SK-N-SH treated with all-trans-retinoic acid at 6 μM for 48 hours (cell line): Measurements from ENCODE around the gene AMELY.

Experiments used
- ATAC-seq: fragments of 200-7000 bp; cut with Tn5 transposase; 3 replicates; pipeline ENCODE4 v1.9.1; 2020; ENCODE audit warnings: mild to moderate bottlenecking, moderate library complexity
- BACH2 ChIP-seq: fragments of 250-450 bp; sonication (Bioruptor Pico); IDR thresholded peaks from 2 replicates; pipeline ENCODE4 v1.9.0; 2021; ENCODE audit warnings: mild to moderate bottlenecking, borderline replicate concordance
- CSDC2 ChIP-seq: fragments of 250-450 bp; sonication (Bioruptor Pico); IDR thresholded peaks from 2 replicates; pipeline ENCODE4 v1.5.0; 2020; ENCODE audit warnings: mild to moderate bottlenecking, moderate library complexity
- ESRRG ChIP-seq: fragments of 250-450 bp; sonication (Bioruptor Pico); IDR thresholded peaks from 2 replicates; pipeline ENCODE4 v1.6.1; 2021; ENCODE audit warnings: mild to moderate bottlenecking
- GLIS3 ChIP-seq: fragments of 250-450 bp; sonication (Bioruptor Pico); IDR thresholded peaks from 2 replicates; pipeline ENCODE4 v1.5.0; 2020; ENCODE audit warnings: mild to moderate bottlenecking, moderate library complexity
- OSR1 ChIP-seq: fragments of 250-450 bp; sonication (Bioruptor Pico); IDR thresholded peaks from 2 replicates; pipeline ENCODE4 v1.8.0; 2022; ENCODE audit warnings: moderate library complexity, mild to moderate bottlenecking, inconsistent platforms
- PPARA ChIP-seq: fragments of 250-450 bp; sonication (Bioruptor Pico); IDR thresholded peaks from 2 replicates; pipeline ENCODE4 v1.5.0; 2020; ENCODE audit warnings: mild to moderate bottlenecking, borderline replicate concordance
- RARB ChIP-seq: fragments of 250-450 bp; sonication (Bioruptor Pico); IDR thresholded peaks from 2 replicates; pipeline ENCODE4 v1.8.0; 2021; ENCODE audit warnings: mild to moderate bottlenecking, moderate library complexity
- SNAI2 ChIP-seq: fragments of 250-450 bp; sonication (Bioruptor Pico); IDR thresholded peaks from 2 replicates; pipeline ENCODE4 v1.5.0; 2020; ENCODE audit warnings: mild to moderate bottlenecking, moderate library complexity
- TCF4 ChIP-seq: fragments of 250-450 bp; sonication (Bioruptor Pico); IDR thresholded peaks from 2 replicates; pipeline ENCODE4 v1.8.0; 2021; ENCODE audit warnings: mild to moderate bottlenecking, moderate library complexity, borderline replicate concordance
- ZC3H10 ChIP-seq: fragments of 250-450 bp; sonication (Bioruptor Pico); IDR thresholded peaks from 2 replicates; pipeline ENCODE4 v1.5.1; 2021; ENCODE audit warnings: mild to moderate bottlenecking, moderate library complexity
- ZFP3 ChIP-seq: fragments of 250-450 bp; sonication (Bioruptor Pico); IDR thresholded peaks from 2 replicates; pipeline ENCODE4 v1.5.0; 2020; ENCODE audit warnings: mild to moderate bottlenecking, moderate library complexity
- ZFP30 ChIP-seq: fragments of 450-650 bp; formaldehyde crosslinking; IDR thresholded peaks from 2 replicates; pipeline ENCODE4 v1.5.0; 2022; ENCODE audit warnings: mild to moderate bottlenecking, moderate library complexity
- ZNF70 ChIP-seq: fragments of 450-650 bp; formaldehyde crosslinking; IDR thresholded peaks from 2 replicates; pipeline ENCODE4 v1.5.0; 2020; ENCODE audit warnings: mild to moderate bottlenecking, moderate library complexity
- TF ChIP-seq, protein P1 (sequence below): fragments of 250-450 bp; sonication (Bioruptor Pico); IDR thresholded peaks from 2 replicates; pipeline ENCODE4 v1.5.0; 2020; ENCODE audit warnings: mild to moderate bottlenecking, moderate library complexity
- TF ChIP-seq, protein P2 (sequence below): fragments of 250-450 bp; sonication (Bioruptor Pico); IDR thresholded peaks from 2 replicates; pipeline ENCODE4 v1.8.0; 2021; ENCODE audit warnings: low read depth, mild to moderate bottlenecking, moderate library complexity, borderline replicate concordance
- TF ChIP-seq, protein P3 (sequence below): fragments of 250-450 bp; sonication (Bioruptor Pico); IDR thresholded peaks from 2 replicates; pipeline ENCODE4 v1.8.0; 2020; ENCODE audit warnings: mild to moderate bottlenecking, moderate library complexity, borderline replicate concordance
- TF ChIP-seq, protein P4 (sequence below): fragments of 250-450 bp; sonication (Bioruptor Pico); IDR thresholded peaks from 2 replicates; pipeline ENCODE4 v1.5.1; 2020; ENCODE audit warnings: low read depth, mild to moderate bottlenecking, moderate library complexity
- TF ChIP-seq, protein P5 (sequence below): fragments of 250-450 bp; sonication (Bioruptor Pico); IDR thresholded peaks from 2 replicates; pipeline ENCODE4 v1.5.1; 2021; ENCODE audit warnings: mild to moderate bottlenecking, moderate library complexity

The AMELY gene

DNA sequence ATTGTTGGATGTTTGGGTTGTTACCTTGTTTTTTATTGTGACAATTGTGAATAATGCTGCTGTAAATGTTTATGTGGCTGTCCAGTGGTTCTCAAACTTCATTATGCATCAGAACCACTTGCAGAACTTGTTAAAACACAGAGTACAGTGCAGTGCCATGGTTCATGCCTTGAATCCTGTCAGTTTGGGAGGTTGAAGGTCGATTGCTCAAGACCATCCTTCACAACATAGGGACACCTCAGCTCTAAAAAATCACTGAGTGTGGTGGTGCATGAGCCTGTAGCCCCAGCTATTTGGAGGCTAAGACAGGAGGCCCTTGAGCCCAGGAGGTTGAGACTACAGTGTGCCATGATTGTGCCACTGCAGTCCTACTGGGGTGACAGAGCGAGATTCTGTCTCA lies 23.9 kb upstream of the AMELY start (continued):
- TF ChIP-seq ZFP30, result no peak
- TF ChIP-seq, protein P1, sequence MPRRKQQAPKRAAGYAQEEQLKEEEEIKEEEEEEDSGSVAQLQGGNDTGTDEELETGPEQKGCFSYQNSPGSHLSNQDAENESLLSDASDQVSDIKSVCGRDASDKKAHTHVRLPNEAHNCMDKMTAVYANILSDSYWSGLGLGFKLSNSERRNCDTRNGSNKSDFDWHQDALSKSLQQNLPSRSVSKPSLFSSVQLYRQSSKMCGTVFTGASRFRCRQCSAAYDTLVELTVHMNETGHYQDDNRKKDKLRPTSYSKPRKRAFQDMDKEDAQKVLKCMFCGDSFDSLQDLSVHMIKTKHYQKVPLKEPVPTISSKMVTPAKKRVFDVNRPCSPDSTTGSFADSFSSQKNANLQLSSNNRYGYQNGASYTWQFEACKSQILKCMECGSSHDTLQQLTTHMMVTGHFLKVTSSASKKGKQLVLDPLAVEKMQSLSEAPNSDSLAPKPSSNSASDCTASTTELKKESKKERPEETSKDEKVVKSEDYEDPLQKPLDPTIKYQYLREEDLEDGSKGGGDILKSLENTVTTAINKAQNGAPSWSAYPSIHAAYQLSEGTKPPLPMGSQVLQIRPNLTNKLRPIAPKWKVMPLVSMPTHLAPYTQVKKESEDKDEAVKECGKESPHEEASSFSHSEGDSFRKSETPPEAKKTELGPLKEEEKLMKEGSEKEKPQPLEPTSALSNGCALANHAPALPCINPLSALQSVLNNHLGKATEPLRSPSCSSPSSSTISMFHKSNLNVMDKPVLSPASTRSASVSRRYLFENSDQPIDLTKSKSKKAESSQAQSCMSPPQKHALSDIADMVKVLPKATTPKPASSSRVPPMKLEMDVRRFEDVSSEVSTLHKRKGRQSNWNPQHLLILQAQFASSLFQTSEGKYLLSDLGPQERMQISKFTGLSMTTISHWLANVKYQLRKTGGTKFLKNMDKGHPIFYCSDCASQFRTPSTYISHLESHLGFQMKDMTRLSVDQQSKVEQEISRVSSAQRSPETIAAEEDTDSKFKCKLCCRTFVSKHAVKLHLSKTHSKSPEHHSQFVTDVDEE (CRISPR knock-in tag), result no peak

DNA sequence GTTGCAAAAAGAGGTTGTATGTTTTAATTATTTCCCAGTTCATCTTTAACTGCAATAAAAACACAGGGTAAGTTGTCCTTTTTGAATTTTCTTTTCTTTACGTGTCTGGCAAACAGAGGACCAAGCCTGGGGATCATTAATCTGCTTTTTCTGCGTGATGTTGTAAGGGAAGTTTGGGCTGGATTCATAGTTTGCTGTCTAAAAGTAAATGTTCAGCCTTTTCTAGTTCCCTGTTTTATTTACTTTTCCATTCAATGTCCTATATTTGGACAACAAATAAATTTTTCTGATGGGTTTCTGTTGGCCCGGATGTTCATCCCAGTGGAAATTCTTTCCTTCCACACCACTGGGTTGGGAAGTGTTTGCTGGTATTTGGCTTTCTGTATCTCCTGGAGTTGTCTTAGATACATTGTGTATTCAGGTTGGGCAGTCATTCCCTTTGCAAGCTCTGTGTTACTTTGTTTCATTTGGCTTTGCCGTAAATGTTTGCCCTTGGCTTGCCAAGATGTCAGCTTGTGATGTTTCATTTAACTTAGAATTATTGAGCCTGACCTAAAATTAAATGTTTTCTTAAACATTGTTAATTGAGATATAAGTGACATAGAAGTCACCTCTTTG lies 20.3 kb upstream of the AMELY start:
- TF ChIP-seq ZNF70 (no peak), ESRRG (CRISPR knock-in tag) (no peak), OSR1 (CRISPR knock-in tag) (no peak), PPARA (no peak)
- TF ChIP-seq, protein P2, sequence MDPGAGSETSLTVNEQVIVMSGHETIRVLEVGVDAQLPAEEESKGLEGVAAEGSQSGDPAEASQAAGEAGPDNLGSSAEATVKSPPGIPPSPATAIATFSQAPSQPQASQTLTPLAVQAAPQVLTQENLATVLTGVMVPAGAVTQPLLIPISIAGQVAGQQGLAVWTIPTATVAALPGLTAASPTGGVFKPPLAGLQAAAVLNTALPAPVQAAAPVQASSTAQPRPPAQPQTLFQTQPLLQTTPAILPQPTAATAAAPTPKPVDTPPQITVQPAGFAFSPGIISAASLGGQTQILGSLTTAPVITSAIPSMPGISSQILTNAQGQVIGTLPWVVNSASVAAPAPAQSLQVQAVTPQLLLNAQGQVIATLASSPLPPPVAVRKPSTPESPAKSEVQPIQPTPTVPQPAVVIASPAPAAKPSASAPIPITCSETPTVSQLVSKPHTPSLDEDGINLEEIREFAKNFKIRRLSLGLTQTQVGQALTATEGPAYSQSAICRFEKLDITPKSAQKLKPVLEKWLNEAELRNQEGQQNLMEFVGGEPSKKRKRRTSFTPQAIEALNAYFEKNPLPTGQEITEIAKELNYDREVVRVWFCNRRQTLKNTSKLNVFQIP (CRISPR knock-in tag), result no peak
- TF ChIP-seq, protein P1 (CRISPR knock-in tag), result no peak
- TF ChIP-seq, protein P3, sequence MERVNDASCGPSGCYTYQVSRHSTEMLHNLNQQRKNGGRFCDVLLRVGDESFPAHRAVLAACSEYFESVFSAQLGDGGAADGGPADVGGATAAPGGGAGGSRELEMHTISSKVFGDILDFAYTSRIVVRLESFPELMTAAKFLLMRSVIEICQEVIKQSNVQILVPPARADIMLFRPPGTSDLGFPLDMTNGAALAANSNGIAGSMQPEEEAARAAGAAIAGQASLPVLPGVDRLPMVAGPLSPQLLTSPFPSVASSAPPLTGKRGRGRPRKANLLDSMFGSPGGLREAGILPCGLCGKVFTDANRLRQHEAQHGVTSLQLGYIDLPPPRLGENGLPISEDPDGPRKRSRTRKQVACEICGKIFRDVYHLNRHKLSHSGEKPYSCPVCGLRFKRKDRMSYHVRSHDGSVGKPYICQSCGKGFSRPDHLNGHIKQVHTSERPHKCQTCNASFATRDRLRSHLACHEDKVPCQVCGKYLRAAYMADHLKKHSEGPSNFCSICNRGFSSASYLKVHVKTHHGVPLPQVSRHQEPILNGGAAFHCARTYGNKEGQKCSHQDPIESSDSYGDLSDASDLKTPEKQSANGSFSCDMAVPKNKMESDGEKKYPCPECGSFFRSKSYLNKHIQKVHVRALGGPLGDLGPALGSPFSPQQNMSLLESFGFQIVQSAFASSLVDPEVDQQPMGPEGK, result no peak
- ATAC-seq, result no peak

DNA sequence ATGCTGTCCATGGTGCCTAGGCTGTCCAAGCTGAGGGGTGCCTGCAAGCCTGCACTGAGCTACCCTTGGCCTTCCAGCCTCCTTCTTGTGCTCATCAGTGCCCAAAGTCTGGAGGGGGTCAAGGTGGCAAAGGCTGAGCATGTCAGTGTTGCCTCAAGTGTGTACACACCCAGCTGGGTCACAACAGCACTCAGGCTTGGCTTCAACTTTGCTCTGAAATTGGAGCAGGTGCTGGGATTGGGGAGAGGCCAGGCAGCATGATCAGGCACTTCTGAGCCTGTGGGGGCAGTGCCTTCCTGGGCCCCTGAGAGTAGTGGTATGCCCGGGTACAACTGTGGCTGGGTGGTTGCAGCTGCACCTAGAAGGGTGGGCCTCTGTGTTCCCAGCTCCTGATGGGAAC lies 17.7 kb upstream of the AMELY start:
- TF ChIP-seq ESRRG (CRISPR knock-in tag), result no peak
- no peak for TF ChIP-seq ZFP30
- TF ChIP-seq ZFP3 (CRISPR knock-in tag), result no peak
- TF ChIP-seq PPARA, result no peak
- TF ChIP-seq TCF4 (CRISPR knock-in tag), result no peak
- no peak for TF ChIP-seq ZC3H10 (CRISPR knock-in tag)
- no peak for TF ChIP-seq CSDC2 (CRISPR knock-in tag)
- no peak for TF ChIP-seq ZNF70
- no peak for TF ChIP-seq BACH2 (CRISPR knock-in tag)
- no peak for TF ChIP-seq RARB
- TF ChIP-seq, protein P4, sequence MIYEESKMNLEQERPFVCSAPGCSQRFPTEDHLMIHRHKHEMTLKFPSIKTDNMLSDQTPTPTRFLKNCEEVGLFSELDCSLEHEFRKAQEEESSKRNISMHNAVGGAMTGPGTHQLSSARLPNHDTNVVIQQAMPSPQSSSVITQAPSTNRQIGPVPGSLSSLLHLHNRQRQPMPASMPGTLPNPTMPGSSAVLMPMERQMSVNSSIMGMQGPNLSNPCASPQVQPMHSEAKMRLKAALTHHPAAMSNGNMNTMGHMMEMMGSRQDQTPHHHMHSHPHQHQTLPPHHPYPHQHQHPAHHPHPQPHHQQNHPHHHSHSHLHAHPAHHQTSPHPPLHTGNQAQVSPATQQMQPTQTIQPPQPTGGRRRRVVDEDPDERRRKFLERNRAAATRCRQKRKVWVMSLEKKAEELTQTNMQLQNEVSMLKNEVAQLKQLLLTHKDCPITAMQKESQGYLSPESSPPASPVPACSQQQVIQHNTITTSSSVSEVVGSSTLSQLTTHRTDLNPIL, result no peak
- TF ChIP-seq GLIS3 (CRISPR knock-in tag), result no peak
- no peak for ATAC-seq

DNA sequence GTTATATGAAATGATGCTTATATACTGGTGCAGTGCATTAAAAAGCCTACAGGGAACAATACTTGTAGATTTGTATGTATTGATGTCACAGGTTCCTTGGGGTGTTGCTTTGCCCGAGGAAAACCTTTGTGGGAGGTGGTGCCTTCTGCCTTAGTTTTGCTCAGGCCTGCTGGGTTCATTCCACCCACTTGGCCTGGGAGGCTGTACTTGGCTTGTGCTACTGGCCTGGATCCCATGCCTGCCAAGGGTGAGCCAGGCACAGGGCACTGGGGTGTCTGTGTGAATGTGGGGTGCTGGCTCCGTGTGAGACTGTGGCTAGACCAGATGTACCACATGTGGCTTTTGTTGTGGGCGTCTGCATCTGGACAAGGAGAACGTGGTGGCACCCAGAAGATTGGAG lies 16.7 kb upstream of the AMELY start:
- ATAC-seq, result no peak
- TF ChIP-seq SNAI2 (no peak), OSR1 (CRISPR knock-in tag) (no peak), BACH2 (CRISPR knock-in tag) (no peak), ZNF70 (no peak), ZFP30 (no peak), ZFP3 (CRISPR knock-in tag) (no peak), GLIS3 (CRISPR knock-in tag) (no peak), RARB (no peak)
- TF ChIP-seq, protein P5, sequence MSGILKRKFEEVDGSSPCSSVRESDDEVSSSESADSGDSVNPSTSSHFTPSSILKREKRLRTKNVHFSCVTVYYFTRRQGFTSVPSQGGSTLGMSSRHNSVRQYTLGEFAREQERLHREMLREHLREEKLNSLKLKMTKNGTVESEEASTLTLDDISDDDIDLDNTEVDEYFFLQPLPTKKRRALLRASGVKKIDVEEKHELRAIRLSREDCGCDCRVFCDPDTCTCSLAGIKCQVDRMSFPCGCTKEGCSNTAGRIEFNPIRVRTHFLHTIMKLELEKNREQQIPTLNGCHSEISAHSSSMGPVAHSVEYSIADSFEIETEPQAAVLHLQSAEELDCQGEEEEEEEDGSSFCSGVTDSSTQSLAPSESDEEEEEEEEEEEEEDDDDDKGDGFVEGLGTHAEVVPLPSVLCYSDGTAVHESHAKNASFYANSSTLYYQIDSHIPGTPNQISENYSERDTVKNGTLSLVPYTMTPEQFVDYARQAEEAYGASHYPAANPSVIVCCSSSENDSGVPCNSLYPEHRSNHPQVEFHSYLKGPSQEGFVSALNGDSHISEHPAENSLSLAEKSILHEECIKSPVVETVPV (CRISPR knock-in tag), result no peak
- TF ChIP-seq, protein P3, result no peak
- TF ChIP-seq, protein P4, result no peak
